Ascending aorta (tissue), 2 donors: ENCODE data around the gene IGSF11. TPM values are rescaled to one million over a fixed set of nuclear protein-coding genes. Genes with fewer than 3 reads are reported as not detected.

Experiments used
- DNase-seq, 2 donors: peaks; one replicate each; pipeline ENCODE4 v3.0.0-alpha.2; 2019; ENCODE audit warnings: low spot score in 2 of 2
- H3K27ac ChIP-seq, 2 donors: fragments of 200-600 bp; sonication (generic); one replicate each; pipeline ENCODE4 v1.5.1; 2016 to 2017; ENCODE audit warnings: mild to moderate bottlenecking in 1 of 2
- H3K27me3 ChIP-seq: fragments of 200-600 bp; sonication (generic); one replicate; pipeline ENCODE4 v1.5.1; 2017
- H3K36me3 ChIP-seq, 2 donors: fragments of 200-600 bp; sonication (generic); one replicate each; pipeline ENCODE4 v1.5.1; 2016
- H3K4me1 ChIP-seq, 2 donors: fragments of 200-600 bp; sonication (generic); one replicate each; pipeline ENCODE4 v1.5.1; 2016 to 2017; ENCODE audit warnings: mild to moderate bottlenecking in 1 of 2
- H3K4me3 ChIP-seq, 2 donors: fragments of 200-600 bp; sonication (generic); one replicate each; pipeline ENCODE4 v1.5.1; 2016 to 2017; ENCODE audit warnings: mild to moderate bottlenecking in 1 of 2
- H3K9me3 ChIP-seq, 2 donors: fragments of 200-600 bp; sonication (generic); one replicate each; pipeline ENCODE4 v1.5.1; 2016
- intact Hi-C: fragments of 100-400 bp; cut with DNase I; formaldehyde crosslinking; loops from one replicate; pipeline ENCODE4 v1.15.1; 2023
- total RNA-seq: library from RNA; depleted of rRNA; stranded (reverse); fragments of >200 nt; gene quantifications from one replicate; pipeline ENCODE4 v1.1.0, GENCODE V29; 2016
- TF ChIP-seq, protein P1 (sequence below), 3 experiments: fragments of 200-600 bp in 2 of 3; fragments of 450-650 bp in 1 of 3; sonication (generic) in 2 of 3; IDR thresholded peaks; one replicate each; pipeline ENCODE4 v1.5.1; 2016 to 2019; ENCODE audit warnings: antibody characterized with exemption in 3 of 3, mild to moderate bottlenecking in 1 of 3, moderate library complexity in 1 of 3

The IGSF11 gene
- total RNA-seq, 1 donor from 2014 or later: not detected

- DNase-seq: no peak
- intact Hi-C loops: loop anchor here (1.0 kb wide), 1 partner anchor 149 kb away; no protein-coding TSS in a partner anchor
- Histone ChIP-seq H3K4me3 (peak overlapping the region; percentile 56 to 72), H3K36me3 (no peaks in the 10 kb centered on the region), H3K27ac (no peak overlapping the region), H3K9me3 (no peaks in the 10 kb centered on the region), H3K27me3 (no peaks in the 10 kb centered on the region), H3K4me1 (no peaks in the 10 kb centered on the region)
- TF ChIP-seq, protein P1, sequence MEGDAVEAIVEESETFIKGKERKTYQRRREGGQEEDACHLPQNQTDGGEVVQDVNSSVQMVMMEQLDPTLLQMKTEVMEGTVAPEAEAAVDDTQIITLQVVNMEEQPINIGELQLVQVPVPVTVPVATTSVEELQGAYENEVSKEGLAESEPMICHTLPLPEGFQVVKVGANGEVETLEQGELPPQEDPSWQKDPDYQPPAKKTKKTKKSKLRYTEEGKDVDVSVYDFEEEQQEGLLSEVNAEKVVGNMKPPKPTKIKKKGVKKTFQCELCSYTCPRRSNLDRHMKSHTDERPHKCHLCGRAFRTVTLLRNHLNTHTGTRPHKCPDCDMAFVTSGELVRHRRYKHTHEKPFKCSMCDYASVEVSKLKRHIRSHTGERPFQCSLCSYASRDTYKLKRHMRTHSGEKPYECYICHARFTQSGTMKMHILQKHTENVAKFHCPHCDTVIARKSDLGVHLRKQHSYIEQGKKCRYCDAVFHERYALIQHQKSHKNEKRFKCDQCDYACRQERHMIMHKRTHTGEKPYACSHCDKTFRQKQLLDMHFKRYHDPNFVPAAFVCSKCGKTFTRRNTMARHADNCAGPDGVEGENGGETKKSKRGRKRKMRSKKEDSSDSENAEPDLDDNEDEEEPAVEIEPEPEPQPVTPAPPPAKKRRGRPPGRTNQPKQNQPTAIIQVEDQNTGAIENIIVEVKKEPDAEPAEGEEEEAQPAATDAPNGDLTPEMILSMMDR (IDR thresholded peaks at IDR 0.05): no peak
Observed at GRCh38 chr3:119033393-119034255, 1.0 kb downstream of the IGSF11 start.

DNA sequence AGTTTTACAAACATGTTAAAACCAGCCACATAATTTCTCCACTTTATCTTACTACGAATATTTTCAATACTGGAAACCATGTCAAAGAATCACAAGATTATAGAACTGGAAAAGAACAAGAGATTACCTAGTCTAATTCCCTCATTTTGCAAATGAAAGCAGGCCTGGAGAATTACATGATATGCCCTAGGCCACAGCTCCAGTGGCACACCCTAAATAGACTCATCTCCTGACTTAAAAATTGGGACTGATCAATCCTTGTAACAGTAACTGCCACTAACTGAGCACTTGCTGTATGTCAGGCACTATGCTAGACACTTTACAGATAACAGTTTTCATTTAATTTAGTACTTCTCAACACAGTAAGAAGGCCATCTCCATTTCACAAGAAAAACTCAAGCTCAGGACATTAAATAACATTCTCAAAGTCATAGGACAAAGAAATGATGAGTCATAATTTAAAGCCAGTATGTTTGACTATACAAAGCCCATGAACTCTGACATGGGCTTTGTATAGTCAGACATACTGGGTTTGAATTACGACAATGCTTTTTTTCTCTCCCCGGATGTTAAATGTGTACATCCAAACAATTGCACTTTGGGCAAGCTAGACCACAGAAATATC, 9.4 kb downstream of the IGSF11 start:
- DNase-seq: no peak
- intact Hi-C loops: no loop called here
- H3K27me3 ChIP-seq: no peaks in the 10 kb centered on the region
- no peaks in the 10 kb centered on the region for H3K36me3 ChIP-seq
- H3K4me3 ChIP-seq: no peak overlapping the region
- TF ChIP-seq, protein P1 (IDR thresholded peaks at IDR 0.05): no peak
- H3K9me3 ChIP-seq: no peaks in the 10 kb centered on the region
- no peaks in the 10 kb centered on the region for H3K4me1 ChIP-seq
- no peak overlapping the region for H3K27ac ChIP-seq

DNA sequence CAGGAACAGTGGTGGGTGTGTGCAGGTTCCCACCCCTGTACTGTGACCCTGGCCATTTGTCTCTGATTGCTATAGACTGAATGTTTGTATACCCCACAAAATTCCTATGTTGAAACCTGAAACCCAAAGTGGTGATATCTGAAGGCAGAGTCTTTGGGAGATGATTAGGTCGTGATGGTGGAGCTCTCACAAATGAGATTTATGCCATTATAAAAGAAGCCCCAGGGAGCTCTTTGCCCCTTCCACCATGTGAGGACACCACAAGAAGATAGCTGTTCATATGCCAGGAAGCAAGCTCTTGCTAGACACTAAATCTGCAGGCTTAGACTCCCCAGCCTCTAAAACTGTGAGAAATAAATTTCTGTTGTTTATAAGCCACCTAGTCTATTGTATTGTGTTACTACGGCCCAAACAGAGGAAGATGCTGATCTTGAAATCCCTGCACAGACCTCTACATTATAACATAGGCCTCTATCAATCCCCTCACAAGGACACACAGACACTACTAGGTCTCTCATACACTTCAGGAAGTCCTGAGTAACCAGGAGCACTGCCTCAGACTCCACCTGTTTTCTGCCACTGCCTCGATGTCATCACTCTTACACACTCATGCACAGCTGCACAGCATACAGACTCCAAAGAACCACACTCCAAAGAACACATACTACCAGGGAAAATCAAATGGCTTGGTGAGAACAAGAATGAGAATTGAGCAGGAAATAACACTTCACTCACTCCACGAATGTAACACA, 14.7 kb downstream of the IGSF11 start:
- no peaks in the 10 kb centered on the region for H3K36me3 ChIP-seq
- H3K9me3 ChIP-seq: no peaks in the 10 kb centered on the region
- DNase-seq: no peak
- no peak overlapping the region for H3K27ac ChIP-seq
- H3K4me1 ChIP-seq: no peaks in the 10 kb centered on the region
- TF ChIP-seq, protein P1 (IDR thresholded peaks at IDR 0.05): no peak
- intact Hi-C loops: no loop called here
- no peak overlapping the region for H3K4me3 ChIP-seq
- no peaks in the 10 kb centered on the region for H3K27me3 ChIP-seq

GRCh38 chr3:119018690-119019463, 15.8 kb downstream of the IGSF11 start:
- Histone ChIP-seq H3K4me3 (no peak overlapping the region), H3K27me3 (no peaks in the 10 kb centered on the region), H3K27ac (no peak overlapping the region), H3K4me1 (no peaks in the 10 kb centered on the region), H3K36me3 (no peaks in the 10 kb centered on the region), H3K9me3 (no peaks in the 10 kb centered on the region)
- no peak for DNase-seq
- intact Hi-C loops: no loop called here
- TF ChIP-seq, protein P1 (IDR thresholded peaks at IDR 0.05): no peak

DNA sequence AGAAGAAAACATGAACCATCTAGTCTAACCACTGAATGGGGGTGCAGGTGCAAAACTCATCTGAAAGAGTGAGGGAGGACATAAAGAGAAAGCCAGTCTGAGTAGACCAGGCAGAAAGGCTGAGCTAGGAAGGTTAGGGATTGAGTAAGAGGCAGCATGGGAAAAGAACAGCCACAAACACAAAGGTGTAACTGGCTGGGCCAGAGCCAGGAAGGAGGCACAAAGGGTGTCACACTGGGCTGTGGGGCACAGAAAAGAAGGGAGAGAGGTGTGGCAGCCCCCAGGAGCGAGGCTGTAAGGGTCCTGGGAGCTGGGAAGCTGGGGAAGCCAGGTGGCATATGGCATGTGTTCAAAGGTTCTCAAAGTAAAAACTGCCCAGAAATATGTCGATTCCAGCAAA, 18.7 kb downstream of the IGSF11 start:
- Histone ChIP-seq H3K27me3 (no peaks in the 10 kb centered on the region), H3K36me3 (no peaks in the 10 kb centered on the region), H3K4me3 (no peak overlapping the region), H3K27ac (no peak overlapping the region), H3K9me3 (no peaks in the 10 kb centered on the region), H3K4me1 (no peaks in the 10 kb centered on the region)
- DNase-seq: no peak
- TF ChIP-seq, protein P1 (IDR thresholded peaks at IDR 0.05): no peak
- intact Hi-C loops: no loop called here
